K562 (cell line): ENCODE data around the gene EEFSEC. TPM values are rescaled to one million over a fixed set of nuclear protein-coding genes. Genes with fewer than 3 reads are reported as not detected.

ENCODE experiments used
- ATAC-seq: fragments of 200-7000 bp; cut with Tn5 transposase; 3 replicates; pipeline ENCODE4 v1.9.1; 2020; ENCODE audit warnings: moderate library complexity
- BruUV-seq: library from RNA; stranded (reverse); fragments of 400-500 nt; replicated peaks from 2 replicates; lab custom pipeline; 2021; lab: Mats Ljungman, UMichigan
- CTCF ChIA-PET: fragments of 300-600 bp; formaldehyde crosslinking; extraction: SDS; loops from one replicate; lab custom pipeline; 2021; ENCODE audit warnings: low intra/inter-chr PET ratio; lab: Yijun Ruan, JAX
- POLR2A ChIA-PET: fragments of 300-600, 350-650 bp; sonication (Branson Sonifier 250); formaldehyde crosslinking; extraction: SDS; loops from one replicate; lab custom pipeline; 2021; ENCODE audit warnings: antibody characterized with exemption, inconsistent platforms; lab: Yijun Ruan, JAX
- DNase-seq, 4 experiments: peaks; one replicate each; pipeline versions ENCODE4 v3.0.0 to v3.0.0-alpha.2; 2011 to 2018; ENCODE audit warnings: low spot score in 3 of 4, mixed read lengths in 3 of 4; ENCODE audit errors: extremely low read depth in 1 of 4
- FAIRE-seq: peaks from 2 replicates; lab custom pipeline; 2011; peaks lifted over from hg19 to GRCh38; lab: Jason Lieb, UNC
- H2AFZ ChIP-seq: 2 replicates; pipeline ENCODE4 v1.6.0; 2011; ENCODE audit warnings: low read depth, low read length, control low read depth, inconsistent platforms
- H3K27ac ChIP-seq: fragments of 200-600 bp; 3 replicates; pipeline ENCODE4 v1.8.0; 2011; ENCODE audit warnings: low read depth, mild to moderate bottlenecking, control low read depth, inconsistent platforms, low read length, moderate library complexity, mixed read lengths; ENCODE audit errors: extremely low read depth
- H3K27me3 ChIP-seq, 2 experiments: fragments of 300-600 bp in 1 of 2; 2 replicates in 1 of 2; 3 replicates in 1 of 2; pipeline versions ENCODE4 v1.6.0 to v1.8.0; 2011; ENCODE audit warnings: inconsistent platforms in 2 of 2, low read length in 2 of 2, mild to moderate bottlenecking in 1 of 2, mixed read lengths in 1 of 2, moderate library complexity in 1 of 2; ENCODE audit not compliant: control insufficient read depth in 2 of 2, insufficient read depth in 2 of 2
- H3K36me3 ChIP-seq: fragments of 300-600 bp; 3 replicates; pipeline ENCODE4 v1.8.0; 2011; ENCODE audit warnings: mild to moderate bottlenecking, low read length, inconsistent platforms; ENCODE audit not compliant: control insufficient read depth, insufficient read depth
- H3K4me1 ChIP-seq, 2 experiments: fragments of 200-600 bp in 1 of 2; replicated peaks in 1 of 2; 2 replicates in 1 of 2; 3 replicates in 1 of 2; pipeline versions ENCODE4 v1.5.1 to v1.8.0; 2011; ENCODE audit warnings: inconsistent platforms in 2 of 2, low read length in 2 of 2, mild to moderate bottlenecking in 1 of 2, mixed read lengths in 1 of 2, moderate library complexity in 1 of 2; ENCODE audit not compliant: control insufficient read depth in 2 of 2, insufficient read depth in 2 of 2
- H3K4me2 ChIP-seq: 2 replicates; pipeline ENCODE4 v1.6.1; 2011; ENCODE audit warnings: low read length, control low read depth, inconsistent platforms, mixed read lengths; ENCODE audit not compliant: insufficient read depth
- H3K4me3 ChIP-seq: fragments of 200-600 bp; sonication (generic), shearing (Covaris generic); 2 replicates; pipeline ENCODE4 v1.5.1; 2016; ENCODE audit warnings: control low read depth, inconsistent platforms
- H3K79me2 ChIP-seq: fragments of 200-600 bp; 3 replicates; pipeline ENCODE4 v1.8.0; 2011; ENCODE audit warnings: low read length, inconsistent platforms; ENCODE audit not compliant: control insufficient read depth, insufficient read depth
- H3K9ac ChIP-seq, 2 experiments: 2 replicates each; pipeline versions ENCODE4 v1.6.0 to v1.6.1; 2011; ENCODE audit warnings: low read depth in 2 of 2, low read length in 2 of 2, control low read depth in 1 of 2, inconsistent platforms in 1 of 2, mild to moderate bottlenecking in 1 of 2, mixed read lengths in 1 of 2; ENCODE audit not compliant: insufficient read depth in 1 of 2
- H3K9me1 ChIP-seq: one replicate; pipeline ENCODE4 v1.6.0; 2011; ENCODE audit warnings: inconsistent platforms, mild to moderate bottlenecking, low read length, moderate library complexity; ENCODE audit not compliant: control insufficient read depth, insufficient read depth
- H3K9me3 ChIP-seq: replicated peaks from 2 replicates; pipeline ENCODE4 v1.5.1; 2011; ENCODE audit warnings: low read depth, low read length, inconsistent platforms; ENCODE audit not compliant: control insufficient read depth, insufficient read depth
- H4K20me1 ChIP-seq: replicated peaks from 2 replicates; pipeline ENCODE4 v1.6.1; 2011; ENCODE audit warnings: low read length, inconsistent platforms, mixed read lengths; ENCODE audit not compliant: control insufficient read depth, insufficient read depth
- RB1 ChIP-seq: fragments of 450-650 bp; IDR thresholded peaks from 2 replicates; pipeline ENCODE4 v1.6.1; 2017; ENCODE audit warnings: low read depth, mild to moderate bottlenecking
- ZBTB7A ChIP-seq: IDR thresholded peaks from 2 replicates; pipeline ENCODE4 v1.6.1; 2011; ENCODE audit warnings: low read depth, mild to moderate bottlenecking, low read length, moderate library complexity, borderline replicate concordance; ENCODE audit not compliant: control insufficient read depth
- WGBS: fragments of 100-300 bp; shearing (Covaris generic); methylation state at CpG from one replicate; pipeline ENCODE4 v1.1.6; 2016; ENCODE audit warnings: low coverage, mixed read lengths; ENCODE audit not compliant: insufficient coverage; ENCODE audit errors: missing lambda C conversion rate; 5-methylcytosine and 5-hydroxymethylcytosine counted together
- in situ Hi-C: fragments of 300-500 bp; cut with MboI; formaldehyde crosslinking; loops from 4 replicates; pipeline ENCODE4 v1.15.0; 2018; ENCODE audit warnings: inconsistent platforms, mixed read lengths
- intact Hi-C: fragments of 100-400 bp; cut with micrococcal nuclease; formaldehyde crosslinking; loops from 2 replicates; pipeline ENCODE4 v1.14.2; 2022
- polyA plus RNA-seq, 8 experiments: library from polyadenylated mRNA; depleted of rRNA in 4 of 8; stranded (reverse) in 5 of 8; unstranded in 3 of 8; fragments of >200 nt; fragmentation: Nextera tagmentation in 2 of 8; fragmentation: Illumina TruSeq in 1 of 8; extraction: Ambion mirVana in 2 of 8; extraction: Trizol in 1 of 8; gene quantifications; 2 replicates each; pipeline versions ENCODE4 v1.2.1 to v1.2.3, GENCODE V29; 2011 to 2014; ENCODE audit warnings: inconsistent platforms in 1 of 8, missing spikeins in 1 of 8
- total RNA-seq, 7 experiments: library from RNA; depleted of rRNA in 6 of 7; stranded (reverse); fragments of >200 nt in 6 of 7; fragmentation: Illumina TruSeq in 2 of 7; extraction: Trizol in 2 of 7; gene quantifications; 2 replicates each; pipeline versions ENCODE4 v1.2.1 to v1.2.3, GENCODE V29; 2011 to 2021; ENCODE audit warnings: low replicate concordance in 1 of 7
- TF ChIP-seq, protein P1 (sequence below), 2 experiments: IDR thresholded peaks; 2 replicates each; pipeline ENCODE4 v1.6.1; 2011; ENCODE audit warnings: borderline replicate concordance in 1 of 2, control low read depth in 1 of 2, low read depth in 1 of 2, low read length in 1 of 2, mild to moderate bottlenecking in 1 of 2, mixed read lengths in 1 of 2, moderate library complexity in 1 of 2; ENCODE audit not compliant: insufficient read depth in 1 of 2, insufficient read length in 1 of 2, poor library complexity in 1 of 2, severe bottlenecking in 1 of 2; ENCODE audit errors: extremely low read depth in 1 of 2
- TF ChIP-seq, protein P2 (sequence below): fragments of 250-450 bp; sonication (Bioruptor Pico); IDR thresholded peaks from 2 replicates; pipeline ENCODE4 v1.8.0; 2021; ENCODE audit warnings: borderline replicate concordance, mild to moderate bottlenecking, moderate library complexity; ENCODE audit not compliant: poor library complexity, severe bottlenecking

The EEFSEC gene
- total and polyA plus RNA-seq, 9 of the 15 experiments (the other 6 are each of a cell fraction or from before 2014, with no cell fraction given): 0.35 to 11.8 (median 7.7) TPM

DNA sequence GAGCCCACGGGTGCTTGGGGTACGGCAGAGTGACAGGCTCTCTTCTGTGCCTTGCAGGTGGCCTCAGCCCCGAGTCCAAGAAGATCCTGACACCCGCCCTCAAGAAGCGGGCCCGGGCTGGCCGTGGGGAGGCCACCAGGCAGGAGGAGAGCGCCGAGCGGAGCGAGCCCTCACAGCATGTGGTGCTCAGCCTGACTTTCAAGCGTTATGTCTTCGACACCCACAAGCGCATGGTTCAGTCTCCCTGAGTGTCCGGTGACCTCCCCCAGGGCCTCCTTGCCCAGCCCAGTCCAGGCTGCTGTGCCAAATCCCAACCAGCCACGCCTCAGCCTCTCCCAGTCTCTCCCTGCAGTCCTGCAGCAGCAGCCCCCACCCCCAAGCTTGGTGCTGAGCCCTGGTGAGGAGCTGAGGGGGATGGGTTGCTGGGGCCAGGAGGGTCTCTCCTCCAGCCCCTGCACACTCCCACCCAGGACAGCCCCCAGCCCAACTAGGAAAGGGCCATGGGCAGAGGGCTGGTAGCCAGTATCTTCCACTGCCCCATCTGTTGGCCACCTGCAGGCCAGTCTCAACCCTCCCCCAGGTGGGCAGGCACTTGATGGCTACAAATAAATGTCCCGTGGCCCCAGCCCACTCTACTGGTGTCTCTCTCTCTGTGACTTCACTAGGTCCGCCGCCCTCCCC, 254.9 kb downstream of the EEFSEC start:
- WGBS: 61% methylated on average over 11 of the region's 19 CpGs
- intact Hi-C loops (no loop called here), in situ Hi-C loops (no loop called here)
- Histone ChIP-seq H3K9ac (peak overlapping the region in 1 of 2 experiments; percentile 95; a peak in 2 of 4 replicates), H3K4me3 (no peak overlapping the region), H3K9me1 (no peaks in the 10 kb centered on the region), H2AFZ (no peak overlapping the region), H3K27me3 (no peaks in the 10 kb centered on the region), H3K27ac (no peak overlapping the region), H4K20me1 (no peaks in the 10 kb centered on the region), H3K79me2 (peaks cover 34% of the 10 kb centered on the region), H3K9me3 (no peaks in the 10 kb centered on the region), H3K4me1 (peaks cover 46 to 86% of the 10 kb centered on the region in 2 experiments), H3K4me2 (no peak overlapping the region; the same call in 1 of the 2 replicates), H3K36me3 (no peaks in the 10 kb centered on the region)
- BruUV-seq: no TSS peak
- ATAC-seq (no peak), DNase-seq (no peak), FAIRE-seq (no peak)
- POLR2A ChIA-PET: interaction anchor here (0.6 to 0.8 kb wide), 3 partner anchors 10 to 627 kb away, joined by 3 to 6 read pairs (median 4); no protein-coding TSS in a partner anchor
- TF ChIP-seq RB1 (no peak), ZBTB7A (peak; percentile 6; the same call in 1 of the 2 replicates)
- TF ChIP-seq, protein P1, sequence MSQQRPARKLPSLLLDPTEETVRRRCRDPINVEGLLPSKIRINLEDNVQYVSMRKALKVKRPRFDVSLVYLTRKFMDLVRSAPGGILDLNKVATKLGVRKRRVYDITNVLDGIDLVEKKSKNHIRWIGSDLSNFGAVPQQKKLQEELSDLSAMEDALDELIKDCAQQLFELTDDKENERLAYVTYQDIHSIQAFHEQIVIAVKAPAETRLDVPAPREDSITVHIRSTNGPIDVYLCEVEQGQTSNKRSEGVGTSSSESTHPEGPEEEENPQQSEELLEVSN (IDR thresholded peaks at IDR 0.05; ENCODE audit: borderline replicate concordance in 1 of 2, extremely low read depth in 1 of 2, insufficient read depth in 1 of 2, insufficient read length in 1 of 2, low read depth in 1 of 2, low read length in 1 of 2, poor library complexity in 1 of 2, severe bottlenecking in 1 of 2): peak in 1 of 2 experiments; percentile 40
- TF ChIP-seq, protein P2, sequence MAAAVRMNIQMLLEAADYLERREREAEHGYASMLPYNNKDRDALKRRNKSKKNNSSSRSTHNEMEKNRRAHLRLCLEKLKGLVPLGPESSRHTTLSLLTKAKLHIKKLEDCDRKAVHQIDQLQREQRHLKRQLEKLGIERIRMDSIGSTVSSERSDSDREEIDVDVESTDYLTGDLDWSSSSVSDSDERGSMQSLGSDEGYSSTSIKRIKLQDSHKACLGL (CRISPR knock-in tag): no peak
- CTCF ChIA-PET: interaction anchor here (0.7 kb wide), 1 partner anchor 185 kb away, joined by 3 read pairs; no protein-coding TSS in a partner anchor
